ENCODE measurements around the gene BATF3.

GRCh38 chr1:212700223-212700891, 717 bp upstream of the BATF3 start:
- TF ChIP-seq CTCF (IDR thresholded peaks at IDR 0.05; ENCODE audit: low read depth, low read length) = no peak; the same call in 1 of the 2 replicates
- TF ChIP-seq EZH2phosphoT487 (IDR thresholded peaks at IDR 0.05; ENCODE audit: low read depth) = no peak
